Progenitor cell of endocrine pancreas (in vitro differentiated cells): ENCODE measurements around the gene BACE2. TPM values are rescaled to one million over a fixed set of nuclear protein-coding genes. Genes with fewer than 3 reads are reported as not detected.

Source experiments
- DNase-seq: peaks from one replicate; pipeline ENCODE4 v3.0.0; 2021; ENCODE audit warnings: low spot score; ENCODE audit not compliant: unreplicated experiment
- H3K27ac Mint-ChIP-seq: 2 replicates; pipeline ENCODE4 v1.8.0; 2021; ENCODE audit warnings: mild to moderate bottlenecking, moderate library complexity, mixed read lengths
- H3K27me3 Mint-ChIP-seq: 2 replicates; pipeline ENCODE4 v1.8.0; 2021; ENCODE audit warnings: mixed read lengths
- H3K36me3 Mint-ChIP-seq: 2 replicates; pipeline ENCODE4 v1.8.0; 2022; ENCODE audit warnings: mixed read lengths; ENCODE audit not compliant: insufficient read depth
- H3K4me1 Mint-ChIP-seq: 2 replicates; pipeline ENCODE4 v1.8.0; 2021; ENCODE audit warnings: low read depth, mixed read lengths
- H3K4me3 Mint-ChIP-seq: 2 replicates; pipeline ENCODE4 v1.8.0; 2021; ENCODE audit warnings: low read depth, mild to moderate bottlenecking, moderate library complexity, mixed read lengths
- H3K9me3 Mint-ChIP-seq: 2 replicates; pipeline ENCODE4 v1.8.0; 2021; ENCODE audit warnings: low read depth, mixed read lengths
- CTCF ChIP-seq: fragments of 200-600 bp; sonication (generic); IDR thresholded peaks from one replicate; pipeline ENCODE4 v1.5.0; 2021; ENCODE audit warnings: antibody characterized with exemption, mild to moderate bottlenecking; ENCODE audit not compliant: unreplicated experiment
- total RNA-seq: library from RNA; stranded (reverse); gene quantifications from 2 replicates; pipeline ENCODE4 v1.2.1, GENCODE V29; 2021

Gene BACE2
- total RNA-seq, 1 donor from 2014 or later: 13.4 TPM

- Mint-ChIP-seq H3K27ac (no peak overlapping the region), H3K4me3 (no peak overlapping the region), H3K9me3 (no peaks in the 10 kb centered on the region), H3K36me3 (no peaks in the 10 kb centered on the region), H3K27me3 (peaks cover 18% of the 10 kb centered on the region), H3K4me1 (no peaks in the 10 kb centered on the region)
- no peak for DNase-seq
- no peak for TF ChIP-seq CTCF
Observed at GRCh38 chr21:41148798-41149197, 19.2 kb upstream of the BACE2 start.

- no peak for TF ChIP-seq CTCF
- Mint-ChIP-seq H3K4me1 (no peaks in the 10 kb centered on the region), H3K36me3 (no peaks in the 10 kb centered on the region), H3K27me3 (peaks cover 22% of the 10 kb centered on the region), H3K9me3 (no peaks in the 10 kb centered on the region), H3K4me3 (no peak overlapping the region), H3K27ac (no peak overlapping the region)
- DNase-seq: no peak
Observed at GRCh38 chr21:41149199-41149598, 18.8 kb upstream of the BACE2 start.

GRCh38 chr21:41152147-41152546, 15.8 kb upstream of the BACE2 start:
- Mint-ChIP-seq H3K36me3 (no peaks in the 10 kb centered on the region), H3K9me3 (no peaks in the 10 kb centered on the region), H3K4me3 (no peak overlapping the region), H3K27me3 (peaks cover 20% of the 10 kb centered on the region), H3K27ac (no peak overlapping the region), H3K4me1 (no peaks in the 10 kb centered on the region)
- DNase-seq: no peak
- TF ChIP-seq CTCF: no peak

GRCh38 chr21:41153443-41153842, 14.5 kb upstream of the BACE2 start:
- Mint-ChIP-seq H3K27ac (no peak overlapping the region), H3K4me1 (no peaks in the 10 kb centered on the region), H3K4me3 (no peak overlapping the region), H3K36me3 (peaks cover under 1% of the 10 kb centered on the region), H3K9me3 (peaks cover 5% of the 10 kb centered on the region), H3K27me3 (peaks cover 18% of the 10 kb centered on the region)
- no peak for TF ChIP-seq CTCF
- DNase-seq: no peak

- Mint-ChIP-seq H3K27me3 (peaks cover 20% of the 10 kb centered on the region), H3K27ac (no peak overlapping the region), H3K4me3 (no peak overlapping the region), H3K4me1 (no peaks in the 10 kb centered on the region), H3K9me3 (peaks cover 9% of the 10 kb centered on the region), H3K36me3 (peaks cover 3% of the 10 kb centered on the region)
- no peak for DNase-seq
- TF ChIP-seq CTCF: no peak
Observed at GRCh38 chr21:41156142-41156541, 11.8 kb upstream of the BACE2 start.
